Measurements from ENCODE around the gene LAD1.

Gene LAD1

DNA sequence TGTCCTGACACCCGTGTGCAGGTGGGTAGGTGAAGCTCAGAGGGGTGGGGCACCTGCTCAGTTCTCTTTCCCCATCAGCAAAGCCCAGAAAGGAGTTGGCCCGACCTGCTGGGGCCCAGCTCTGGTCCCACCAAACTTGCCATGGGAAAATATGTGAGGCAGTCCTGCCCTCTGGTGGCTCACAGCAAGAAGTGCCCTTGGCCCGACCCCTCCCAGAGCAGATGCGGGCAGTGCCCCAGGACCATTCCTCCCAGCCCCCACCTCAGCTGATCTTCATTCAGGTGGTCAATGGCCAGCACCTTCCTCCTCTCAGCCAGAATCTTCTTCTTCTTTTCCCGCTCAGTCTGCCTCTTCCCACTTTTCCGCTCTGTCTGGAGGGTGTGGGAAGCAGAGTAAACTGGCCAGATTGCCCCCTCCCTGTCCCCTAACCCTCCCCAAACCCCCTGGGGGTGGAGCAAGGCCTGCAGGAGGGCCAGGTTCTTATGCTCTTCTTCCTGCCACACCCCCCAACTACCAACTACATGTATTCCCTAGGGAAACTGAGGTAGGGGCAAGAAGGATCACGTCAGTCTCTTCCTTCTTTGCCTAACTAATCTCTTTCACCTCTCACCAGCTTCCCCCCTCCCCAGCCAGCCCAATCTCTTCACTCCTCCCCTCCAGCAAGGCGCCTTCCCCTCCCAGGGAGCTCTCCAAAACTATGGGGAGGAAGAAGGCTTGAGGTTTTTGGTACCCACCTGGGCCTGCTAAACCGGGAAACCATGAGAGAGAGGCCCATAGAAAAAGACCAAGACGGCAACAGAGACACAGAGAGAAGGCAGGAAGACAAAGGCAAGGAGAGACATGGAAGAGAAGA lies 37.2 kb downstream of the LAD1 start:
- DNase-seq, result peak; percentile 63

DNA sequence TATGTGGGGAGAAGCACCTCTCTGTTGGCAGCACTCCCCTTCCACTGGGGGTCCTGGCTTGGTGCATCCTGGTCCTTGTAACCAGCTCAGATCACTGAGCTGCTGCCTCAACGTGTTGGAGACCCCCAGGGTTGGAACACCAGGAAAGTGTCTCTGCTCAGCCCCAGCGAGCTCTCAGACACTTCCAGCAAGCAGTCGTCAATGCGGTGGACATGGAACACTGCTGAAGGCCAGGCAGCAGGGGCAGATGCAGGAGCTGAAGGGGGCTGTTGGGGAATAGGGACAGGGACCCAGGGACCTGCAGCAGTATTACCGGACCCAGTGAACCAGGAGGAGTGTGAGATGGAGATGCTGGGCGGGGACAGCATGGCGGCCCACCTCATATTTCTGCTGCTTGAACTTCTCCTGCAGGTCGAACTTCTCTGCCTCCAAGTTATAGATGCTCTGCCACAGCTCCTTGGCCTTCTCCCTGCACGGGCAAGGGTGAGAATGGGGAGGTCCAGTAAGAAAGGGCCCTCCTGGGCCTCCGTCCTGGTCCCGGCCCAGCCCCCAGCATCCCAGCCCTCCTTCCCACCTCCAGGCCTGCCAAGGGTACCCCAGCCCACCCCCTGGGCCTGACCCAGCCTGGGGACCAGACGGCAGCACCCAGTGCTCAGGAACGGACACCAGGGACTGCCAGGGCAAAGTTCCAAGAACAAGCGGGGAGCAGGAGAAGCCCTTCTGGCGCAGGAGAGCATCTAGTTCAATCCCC lies 38.0 kb downstream of the LAD1 start:
- DNase-seq, result no peak

DNA sequence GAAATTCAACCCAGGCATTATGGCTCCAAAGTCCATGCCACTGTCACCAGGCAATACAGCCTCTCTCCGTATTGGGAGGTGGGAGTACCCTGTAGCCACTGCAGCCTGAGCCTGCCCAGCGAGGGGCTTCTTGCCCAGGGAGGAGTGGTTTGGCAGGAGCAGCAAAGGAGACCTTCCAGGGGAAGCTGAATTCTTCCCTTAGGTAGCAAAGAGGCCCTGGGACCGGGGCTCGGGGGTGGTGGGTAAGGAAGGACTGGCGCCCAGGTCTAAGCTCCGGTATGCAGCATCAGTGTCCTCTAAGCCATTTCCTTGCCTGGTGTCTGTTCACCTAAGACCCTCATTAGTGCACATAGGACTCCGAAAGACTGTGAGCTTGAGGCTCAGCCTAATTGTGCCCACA lies 38.6 kb downstream of the LAD1 start:
- no peak for DNase-seq

DNA sequence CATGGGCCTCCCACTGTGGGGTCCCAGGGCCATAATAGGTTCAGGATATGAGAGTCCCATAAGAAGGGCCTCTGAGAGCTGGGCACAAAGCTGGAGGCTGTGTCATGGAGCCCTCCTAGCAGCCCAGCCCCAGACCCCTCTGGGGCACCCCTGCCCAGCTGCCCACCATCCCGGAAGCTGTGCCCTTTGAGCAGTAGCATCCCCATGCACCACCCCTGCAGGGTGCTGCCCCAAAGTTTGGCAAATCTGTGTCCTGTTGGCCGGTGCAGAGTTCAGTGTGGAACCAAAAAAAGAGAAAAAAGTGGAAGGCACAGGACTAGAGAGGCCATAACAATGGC lies 39.3 kb downstream of the LAD1 start:
- DNase-seq, result no peak

DNA sequence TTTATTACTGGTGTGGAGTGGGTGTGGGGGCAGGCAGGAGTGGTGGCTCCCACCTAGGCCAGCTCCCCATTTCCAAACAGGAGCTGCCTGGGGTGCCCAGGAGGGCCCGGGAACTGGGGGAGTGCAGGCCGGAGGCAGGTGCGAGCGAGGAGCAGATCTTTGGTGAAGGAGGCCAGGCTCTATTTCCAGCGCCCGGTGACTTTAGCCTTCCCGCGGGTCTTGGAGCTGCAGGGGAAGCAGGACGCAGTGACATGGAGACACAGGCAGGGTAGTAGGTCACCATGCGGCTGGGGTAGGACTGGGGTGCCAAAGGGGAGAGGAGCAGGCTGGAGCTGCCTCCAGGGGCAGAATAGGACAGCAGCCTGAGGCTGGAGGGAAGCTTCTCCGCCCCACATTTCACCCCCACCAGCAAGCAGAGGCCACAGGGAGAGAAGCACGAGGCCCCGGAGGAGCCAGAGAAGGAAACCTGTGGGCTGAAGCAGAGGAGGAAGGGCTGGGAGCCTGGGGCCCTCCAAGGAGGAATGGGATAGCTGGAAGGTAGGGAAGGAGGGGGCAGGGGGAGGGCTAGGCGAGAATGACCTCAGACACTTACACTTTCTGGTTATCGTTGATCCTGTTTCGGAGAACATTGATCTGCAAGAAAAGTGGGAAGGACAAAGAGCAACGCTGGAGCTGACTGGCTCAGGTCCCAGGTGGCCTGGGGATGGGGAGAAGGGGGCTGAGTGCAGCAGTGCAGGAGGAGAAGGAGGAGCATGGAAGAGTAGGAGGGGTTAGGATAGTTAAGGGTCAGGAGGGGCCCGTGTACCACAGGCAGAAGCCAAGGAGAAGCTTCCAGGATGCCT lies 39.9 kb downstream of the LAD1 start:
- DNase-seq, result no peak

DNA sequence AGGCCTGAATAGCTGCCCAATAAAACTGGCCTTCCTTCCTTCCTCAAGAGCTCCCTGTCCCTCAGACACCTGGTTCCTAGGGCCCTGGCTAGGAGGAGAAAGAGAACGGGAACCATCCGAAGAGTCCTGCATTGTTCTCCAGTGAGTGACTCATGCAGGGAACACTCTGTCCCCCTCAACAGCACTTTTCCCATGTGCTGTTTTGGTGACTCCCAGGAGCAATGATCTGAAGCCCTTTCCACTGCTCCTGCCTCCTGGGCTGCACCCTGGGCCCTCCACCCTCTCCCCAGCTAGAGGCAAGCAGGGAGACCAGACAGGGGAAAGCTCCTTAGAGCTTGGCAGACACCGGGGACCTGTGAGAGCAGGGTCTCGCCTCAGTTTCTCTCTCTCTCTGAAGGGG lies 40.5 kb downstream of the LAD1 start:
- no peak for DNase-seq

DNA sequence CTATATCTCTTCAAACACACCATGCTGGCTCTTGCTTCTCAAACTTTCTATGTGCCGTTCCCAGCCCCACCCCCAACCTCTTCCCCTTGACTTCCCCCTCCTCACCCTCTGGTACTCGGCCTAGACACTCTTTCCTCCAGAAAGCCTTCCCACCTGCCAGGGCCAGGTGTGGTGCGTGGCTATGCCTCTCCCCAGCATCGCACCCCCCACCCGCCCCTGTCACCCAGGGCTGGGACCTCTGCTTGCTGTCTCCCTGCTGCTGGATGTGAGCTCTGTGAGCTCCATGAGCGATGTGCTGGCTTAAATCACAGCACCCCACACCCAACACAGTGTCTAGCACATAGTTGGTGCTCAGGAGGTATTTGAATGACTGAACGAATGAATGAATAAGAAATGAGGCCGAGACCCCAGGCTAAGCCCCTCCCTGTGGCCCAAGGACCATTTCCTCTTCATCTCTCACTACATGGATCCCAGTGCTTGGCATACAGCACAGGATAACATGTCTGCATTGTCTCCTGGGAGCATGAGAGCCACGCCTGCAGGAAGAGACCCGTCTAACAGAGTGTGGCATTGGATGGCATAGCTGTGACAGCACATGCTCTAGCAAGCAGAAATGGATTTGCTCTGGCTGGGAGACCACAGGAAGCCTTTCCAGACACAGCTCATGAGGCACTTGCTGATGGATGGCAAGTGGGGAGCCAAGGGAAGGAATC lies 41.3 kb downstream of the LAD1 start:
- no peak for DNase-seq

DNA sequence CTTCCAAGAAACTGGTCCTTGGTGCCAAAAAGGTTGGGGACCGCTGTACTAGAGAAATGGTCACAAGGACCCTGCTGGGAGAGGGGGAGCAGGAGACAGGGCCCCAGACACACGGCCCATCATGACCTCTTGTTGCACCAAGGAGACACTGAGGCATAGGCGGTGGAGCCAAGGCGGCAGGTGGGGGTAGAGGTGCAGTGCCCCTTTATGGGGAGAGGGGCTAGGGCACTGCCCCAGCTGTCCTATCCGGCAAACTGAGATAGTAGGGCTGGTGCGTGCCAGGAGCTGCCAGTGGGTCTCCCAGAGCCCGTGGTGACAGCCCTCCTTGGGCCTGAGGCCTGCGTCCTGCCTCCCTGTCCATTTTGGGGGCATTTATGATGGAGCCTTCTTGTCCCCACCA lies 41.9 kb downstream of the LAD1 start:
- no peak for DNase-seq

DNA sequence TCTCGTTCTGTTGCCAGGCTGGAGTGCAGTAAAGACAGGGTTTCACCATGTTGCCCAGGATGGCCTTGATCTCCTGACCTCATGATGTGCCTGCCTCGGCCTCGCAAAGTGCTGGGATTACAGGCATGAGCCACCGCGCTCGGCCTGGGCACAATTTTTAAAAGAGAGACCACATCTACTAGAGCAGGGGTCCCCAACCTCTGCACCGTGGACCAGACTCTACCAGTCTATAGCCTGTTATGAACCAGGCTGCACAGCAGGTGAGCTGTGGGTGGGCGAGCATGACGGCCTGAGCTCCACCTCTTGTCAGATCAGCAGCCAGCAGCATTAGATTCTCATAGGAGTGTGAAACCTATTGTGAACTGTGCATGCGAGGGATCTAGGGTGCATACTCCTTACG lies 42.4 kb downstream of the LAD1 start:
- no peak for DNase-seq

DNA sequence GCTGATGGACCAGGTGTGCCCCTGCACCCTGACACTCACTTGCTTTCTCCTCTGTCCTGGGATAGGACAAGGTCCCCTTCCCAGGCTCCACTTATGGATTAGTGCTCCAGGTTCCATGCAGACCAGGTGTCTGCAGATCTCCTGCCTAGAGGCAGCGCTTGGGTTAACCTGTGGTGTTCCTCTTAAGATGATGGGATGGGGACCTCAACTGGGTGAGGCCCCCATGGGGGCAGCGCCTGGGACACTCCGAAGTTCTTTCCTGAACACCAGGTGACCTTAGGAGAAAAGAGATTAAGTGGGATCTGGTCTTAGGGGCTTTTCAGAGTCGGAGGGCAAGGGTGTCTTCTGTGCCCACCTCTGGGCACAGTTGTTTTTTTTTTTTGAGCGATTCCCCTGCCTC lies 42.9 kb downstream of the LAD1 start:
- no peak for DNase-seq

DNA sequence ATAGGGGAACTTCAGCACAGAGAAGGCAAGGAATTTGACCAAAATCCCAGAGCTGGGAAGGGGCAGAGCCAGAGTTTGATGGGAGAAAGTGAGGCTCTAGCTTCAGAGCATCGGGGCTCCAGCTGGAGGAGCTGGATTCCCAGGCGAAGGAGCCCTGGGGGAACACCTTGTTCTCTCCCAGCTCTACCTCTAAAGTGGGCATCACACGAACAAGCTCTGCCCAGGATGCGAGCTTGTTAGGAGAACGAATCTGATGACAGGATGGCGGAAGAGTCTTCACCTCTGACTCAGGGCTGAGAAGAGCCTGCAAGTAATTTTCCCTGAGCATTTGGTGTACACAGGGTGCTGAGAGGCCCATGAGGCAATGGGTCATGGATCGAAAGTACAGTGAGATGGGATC lies 43.7 kb downstream of the LAD1 start:
- no peak for DNase-seq

DNA sequence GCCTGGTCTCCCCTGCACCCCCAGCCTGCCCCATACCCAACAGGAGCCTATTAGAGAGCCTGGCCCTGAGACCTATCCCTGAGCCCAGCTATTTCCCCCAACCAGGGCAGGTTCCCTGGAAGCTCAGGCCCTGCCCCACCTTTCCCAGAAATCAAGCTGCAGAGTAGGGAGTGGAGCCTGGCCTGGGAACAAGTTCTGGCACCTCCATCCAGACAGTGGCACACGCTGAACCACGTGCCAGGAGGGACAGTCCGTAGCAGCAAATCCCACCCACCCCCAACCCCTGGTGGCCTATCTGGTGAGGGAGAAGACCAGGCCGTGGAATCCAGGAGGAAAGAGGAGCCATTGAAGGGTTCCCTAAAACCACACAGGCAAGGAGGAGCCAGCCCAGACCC lies 44.2 kb downstream of the LAD1 start:
- DNase-seq, result no peak

DNA sequence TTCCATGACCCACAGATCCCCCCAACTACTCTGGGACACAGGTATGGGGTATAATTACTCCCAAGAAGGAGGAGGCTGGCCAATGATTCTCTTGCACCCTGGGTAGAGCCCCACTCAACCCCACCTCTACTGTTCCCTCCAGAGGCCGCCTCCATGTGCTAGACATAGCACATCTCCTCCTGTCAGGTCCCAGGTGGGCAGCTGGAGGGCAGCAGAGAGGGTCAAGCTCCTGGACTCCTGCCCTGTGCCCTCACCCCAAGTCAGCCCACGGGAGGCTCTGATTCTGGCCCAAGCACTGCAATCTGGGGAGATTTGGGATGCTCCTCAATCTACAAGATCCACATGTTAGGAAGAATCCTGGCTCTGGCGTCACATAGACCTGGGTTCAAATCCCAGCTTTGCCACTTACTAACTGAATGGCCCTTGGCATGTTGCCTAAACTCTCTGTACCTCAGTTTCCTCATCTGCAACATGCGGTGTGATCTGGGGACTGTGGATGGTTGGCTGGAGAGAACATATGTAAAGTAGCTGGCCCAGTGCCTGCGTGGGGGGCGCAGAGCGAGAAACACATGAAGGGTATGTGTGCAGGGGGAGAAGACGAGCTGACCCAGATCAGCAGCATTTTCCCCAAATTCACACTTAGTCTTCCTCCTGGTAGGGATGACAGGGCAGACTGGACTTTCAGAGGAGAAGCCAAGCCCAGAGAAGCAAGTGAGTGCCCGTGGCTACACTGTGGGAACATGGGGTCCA lies 44.8 kb downstream of the LAD1 start:
- DNase-seq, result no peak

DNA sequence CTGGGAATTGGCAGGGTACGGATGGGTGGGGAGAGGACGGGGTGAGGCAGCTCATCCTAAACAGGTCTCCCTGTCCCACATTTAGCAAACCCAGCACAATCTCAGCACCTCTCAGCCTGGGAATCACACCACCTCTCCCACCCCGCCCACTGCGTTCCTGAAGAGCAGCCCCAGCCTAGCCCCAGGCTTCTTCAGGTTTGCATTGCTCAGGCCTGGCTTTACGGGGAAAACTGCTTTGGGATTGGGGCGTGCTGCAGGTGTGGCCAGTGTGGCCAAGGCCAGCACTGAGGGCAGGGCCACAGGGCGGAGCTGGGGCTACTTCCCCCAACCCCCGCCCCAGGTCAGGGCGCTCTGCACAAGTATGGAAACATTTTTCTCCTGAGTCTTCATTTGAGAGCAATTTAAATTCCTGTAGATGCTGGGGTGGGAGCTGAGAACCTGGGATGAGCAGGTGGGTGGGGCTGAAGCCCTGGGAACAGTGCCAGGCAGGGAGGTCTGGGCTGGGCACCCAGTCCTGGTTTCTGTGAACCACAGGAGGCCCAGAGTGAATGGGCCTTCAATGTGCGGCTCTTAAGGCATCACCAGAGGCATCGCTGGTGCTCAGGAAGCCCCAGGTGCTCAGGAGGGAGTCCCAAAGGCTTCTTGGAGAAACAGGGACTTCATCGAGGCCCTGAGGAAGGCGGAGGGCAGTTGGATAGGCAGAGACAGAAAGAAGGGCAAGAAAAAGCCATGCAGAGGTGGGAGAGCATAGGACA lies 45.8 kb downstream of the LAD1 start:
- DNase-seq, result no peak

DNA sequence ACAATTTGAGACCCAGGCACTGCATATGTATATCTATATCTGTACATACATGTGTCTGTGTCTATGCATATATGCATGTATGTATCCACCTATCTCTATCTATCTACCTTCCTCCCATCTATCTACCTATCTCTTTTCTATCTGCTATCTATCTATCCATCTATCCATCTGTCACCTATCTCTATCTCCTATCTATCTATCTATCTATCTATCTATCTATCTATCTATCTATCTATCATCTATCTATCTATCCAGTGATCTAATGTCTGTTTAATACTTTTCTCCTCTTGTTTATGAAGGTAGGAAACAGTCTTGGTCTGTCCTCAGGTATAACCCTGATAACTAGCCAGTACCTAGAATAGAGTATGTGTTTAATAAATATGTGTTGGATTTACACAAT lies 47.5 kb downstream of the LAD1 start:
- no peak for DNase-seq

DNA sequence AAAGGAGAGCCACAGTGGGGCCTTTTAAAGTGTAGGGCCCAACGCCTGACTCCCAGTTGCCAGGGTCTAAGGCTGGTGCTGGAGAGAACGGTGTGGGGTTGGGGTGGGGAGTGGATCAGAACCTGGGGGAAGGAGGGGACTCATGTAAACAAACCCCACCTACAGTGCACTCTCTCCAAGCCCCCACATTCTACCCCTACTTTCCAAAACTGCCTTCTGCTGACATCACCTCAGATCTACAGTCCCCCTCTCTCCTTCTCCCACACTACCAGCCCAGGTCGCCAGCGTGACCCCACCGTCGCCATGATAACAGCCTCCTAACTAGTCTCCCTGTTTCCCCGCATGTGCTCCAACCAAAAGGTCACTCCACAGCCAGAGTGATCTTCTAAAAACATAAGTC lies 48.2 kb downstream of the LAD1 start:
- no peak for DNase-seq

DNA sequence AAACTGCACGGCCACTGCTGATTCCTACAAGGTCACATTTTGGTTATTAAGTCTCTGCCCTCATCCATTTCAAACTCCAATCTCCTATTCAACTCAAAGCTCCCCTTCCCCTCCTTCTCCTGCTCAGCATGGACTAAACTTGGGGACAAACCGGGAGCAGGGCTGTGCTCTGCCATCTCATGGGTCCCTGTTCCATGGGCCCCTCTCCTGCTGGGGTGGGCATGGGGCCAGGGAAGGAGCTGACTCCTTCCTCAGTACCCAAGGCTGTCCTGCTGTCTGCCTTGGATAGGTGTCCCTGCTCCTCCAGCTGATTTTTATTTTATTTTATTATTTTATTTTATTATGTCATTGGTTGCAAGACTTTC lies 48.8 kb downstream of the LAD1 start:
- no peak for DNase-seq

DNA sequence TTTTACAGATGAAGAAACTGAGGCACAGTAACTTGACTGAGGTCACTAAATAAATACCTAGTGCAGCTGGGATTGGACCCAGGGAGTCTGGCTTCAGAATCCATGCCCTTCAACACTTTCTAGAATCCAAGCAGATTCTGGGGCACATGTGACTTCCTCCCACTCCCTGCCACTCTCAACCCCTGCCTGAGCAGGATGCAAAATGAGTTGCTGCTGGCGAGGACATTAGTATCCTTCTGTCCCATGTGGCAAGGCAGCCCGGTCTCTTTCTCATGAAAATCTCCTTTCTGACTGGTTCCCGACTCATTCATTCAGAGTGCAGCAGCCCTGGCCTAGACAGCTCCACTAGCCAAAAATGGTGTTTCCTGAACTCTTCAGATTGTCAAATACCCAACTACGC lies 50.0 kb downstream of the LAD1 start:
- DNase-seq, result no peak

DNA sequence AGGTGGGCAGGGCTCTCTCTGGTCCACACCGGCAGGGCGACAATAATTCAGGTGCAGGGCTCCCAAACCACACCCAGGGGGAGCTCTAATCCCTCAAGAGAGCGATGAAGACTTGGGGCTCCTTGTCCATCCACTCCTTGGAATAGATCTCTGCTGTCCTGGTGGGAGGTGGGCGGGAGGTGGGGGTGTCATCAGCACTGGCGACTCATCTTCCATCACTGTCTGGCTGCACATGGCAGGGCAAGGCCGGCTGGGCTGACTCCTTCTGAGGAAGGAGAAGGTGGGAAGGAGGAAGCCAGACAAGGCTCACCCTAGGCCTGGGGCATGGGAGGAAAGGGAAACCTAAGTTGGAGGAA lies 50.9 kb downstream of the LAD1 start:
- peak; percentile 54 for DNase-seq

DNA sequence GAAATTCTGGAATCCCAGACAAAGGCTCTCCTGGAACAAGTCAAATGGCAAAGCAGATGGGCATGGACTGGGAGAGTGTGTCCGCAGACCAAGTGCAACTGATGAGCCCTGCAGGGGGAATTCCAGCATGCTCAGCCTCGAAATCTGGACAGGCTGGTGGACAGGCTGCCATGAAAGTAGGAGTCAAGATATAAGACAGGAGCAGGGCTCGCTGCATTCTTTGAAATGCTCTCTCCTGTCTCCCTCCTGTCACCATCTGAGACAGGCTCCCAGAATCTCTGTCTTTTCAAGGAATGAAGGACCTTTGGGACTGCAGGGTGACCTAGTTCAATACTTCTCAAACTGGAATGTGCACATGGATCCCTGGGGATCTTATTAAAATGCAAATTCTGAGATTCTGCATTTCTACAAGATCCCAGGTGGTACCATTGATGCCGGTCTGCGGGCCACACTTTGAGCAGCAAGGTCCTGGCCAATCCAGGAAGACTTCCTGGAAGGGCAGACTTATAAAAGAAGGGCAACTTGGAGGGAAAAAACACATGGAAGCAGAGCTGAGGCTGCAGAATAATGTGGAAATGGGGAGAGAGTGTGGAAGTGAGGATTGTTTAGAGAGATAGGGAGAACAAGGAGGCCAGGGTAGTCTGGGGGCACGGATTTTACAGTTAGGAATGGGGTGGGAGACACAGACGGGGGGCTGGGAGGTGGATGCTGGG lies 51.5 kb downstream of the LAD1 start:
- no peak for DNase-seq

DNA sequence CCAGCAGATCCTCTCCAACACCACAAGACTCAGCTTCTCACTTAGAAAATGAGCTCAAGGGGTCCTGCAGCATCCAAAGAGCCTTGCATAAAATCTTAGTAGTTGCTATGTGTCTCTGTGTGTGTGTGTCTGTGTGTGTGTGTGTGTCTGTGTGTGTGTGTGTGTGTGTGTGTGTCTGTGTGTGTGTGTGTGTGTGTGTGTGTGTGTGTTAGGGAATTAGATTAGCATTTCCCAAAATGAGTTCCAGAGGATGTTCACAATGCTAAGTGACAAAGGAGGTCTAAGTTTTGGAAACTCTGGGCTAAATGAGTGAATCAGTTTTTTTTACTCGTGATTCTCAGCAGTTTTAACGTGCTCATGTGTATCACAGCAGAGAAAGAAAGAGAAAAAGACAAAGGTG lies 52.1 kb downstream of the LAD1 start:
- DNase-seq, result no peak

Data from stimulated activated CD8-positive, alpha-beta memory T cell treated with anti-CD3 and anti-CD28 coated beads, Interleukin-4, amount 100 ng/mL, for 48 hours (primary cell).